Measurements from ENCODE around the gene NXPH4. TPM values are rescaled to one million over a fixed set of nuclear protein-coding genes. Genes with fewer than 3 reads are reported as not detected.
A peak's percentile ranks its signal among the peaks of the same experiment; 100 is the strongest.

Gene NXPH4
- total RNA-seq: 1 to 10 TPM in 1 of 2 donors, under 1 TPM in 1; 0.55 to 1.2 TPM
- polyA plus RNA-seq: under 1 TPM; 0.31 to 0.38 TPM
- long read RNA-seq, donor 1: 0 reads
- long read RNA-seq, donor 2, partial matches to known transcripts: 0 of 1 reads
- long read RNA-seq, donor 2, other reads (novel, unspliced or antisense): 1 of 1 reads

DNA sequence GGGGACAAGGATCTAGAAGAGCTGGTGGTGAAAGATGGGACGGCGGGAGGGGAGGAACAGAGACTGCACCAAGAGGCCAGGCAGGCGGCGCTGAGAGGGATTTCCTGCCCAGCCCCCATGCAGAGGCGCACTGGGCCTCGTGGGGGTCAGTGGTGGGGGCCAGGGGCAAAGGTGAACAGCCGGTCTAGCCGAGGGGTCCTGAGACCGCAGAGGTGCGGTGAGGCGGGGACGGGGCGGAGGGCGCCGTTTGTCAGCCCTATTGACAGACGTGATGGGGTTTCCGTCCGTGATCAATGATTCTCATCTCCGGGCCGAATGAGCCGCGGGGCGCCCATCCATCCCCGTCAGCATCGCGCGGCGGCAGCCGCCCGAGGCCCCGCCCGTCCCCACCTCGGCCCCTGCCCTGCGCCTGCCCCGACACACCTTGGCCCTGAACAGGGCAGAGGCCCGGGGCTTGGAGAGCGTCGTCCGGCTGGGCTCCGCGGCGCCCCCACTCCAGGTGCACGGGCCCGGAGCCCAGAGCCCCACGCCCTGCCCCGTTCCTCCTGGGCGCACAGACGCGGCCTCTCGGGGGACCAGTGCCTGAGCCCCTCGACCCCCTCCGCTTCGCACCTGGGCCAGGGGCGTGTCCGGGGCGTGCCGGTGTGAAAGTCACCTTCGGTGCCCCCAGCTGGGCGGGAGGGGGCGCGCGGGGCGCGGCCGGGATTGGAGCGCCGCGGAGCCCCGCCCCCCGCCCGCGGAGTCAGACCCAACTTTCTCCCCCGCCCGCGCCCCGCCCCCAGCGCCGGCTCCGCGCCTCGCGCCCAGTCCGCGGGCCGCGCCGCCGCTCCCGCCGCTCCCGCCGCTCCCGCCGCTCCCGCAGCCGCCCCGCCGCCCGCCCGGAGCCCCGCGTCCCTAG, at the start of gene NXPH4:
Gene NXPH4 (plus strand): TSS at position 781 of the 898 bp plus-strand sequence. CDS start 176 bp downstream, outside the sequence.
- Histone ChIP-seq H3K36me3 (ENCODE audit: control insufficient read depth in 1 of 2, insufficient read depth in 2 of 2, low read length in 1 of 2) (no peaks in the 10 kb centered on the region), H3K27me3 (ENCODE audit: control insufficient read depth in 1 of 2, insufficient read depth in 2 of 2, low read length in 1 of 2) (no peaks in the 10 kb centered on the region), H3K9me3 (ENCODE audit: control insufficient read depth, low read length) (no peaks in the 10 kb centered on the region), H3K4me1 (ENCODE audit: control insufficient read depth in 1 of 2, insufficient read depth in 2 of 2, low read length in 2 of 2) (no peaks in the 10 kb centered on the region), H3K4me3 (ENCODE audit: low read length in 2 of 2) (peak within 1 kb of the TSS; percentile 14 to 33), H3K27ac (ENCODE audit: low read depth in 1 of 2, low read length in 2 of 2) (no peak within 1 kb of the TSS)
- DNase-seq (peak; percentile 66 to 88), ATAC-seq (ENCODE audit: low FRiP score) (no peak)
- WGBS, 2 donors: 0 to 1% methylated on average over 64 to 102 of the region's 102 CpGs
- intact Hi-C loops (cut with DNase I): no loop called here

DNA sequence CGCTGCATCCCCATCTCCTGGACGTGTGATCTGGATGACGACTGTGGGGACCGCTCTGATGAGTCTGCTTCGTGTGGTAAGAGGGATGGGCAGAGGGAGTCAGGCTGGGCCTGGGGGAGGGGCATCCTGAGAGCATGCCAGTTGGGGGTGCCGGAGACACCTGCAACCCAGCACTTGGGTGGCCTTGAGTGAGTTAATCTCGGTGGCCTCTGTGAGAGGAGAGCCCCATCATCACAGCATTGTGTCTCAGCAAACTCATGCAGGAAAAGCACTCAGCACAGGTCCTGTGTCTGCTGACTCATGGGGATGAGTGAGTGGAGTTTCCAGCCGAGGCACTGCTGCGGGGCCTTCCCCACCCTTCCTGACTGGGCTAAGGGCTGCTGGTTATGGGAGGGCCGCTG, 49.6 kb upstream of the NXPH4 start:
- peaks cover 15 to 21% of the 10 kb centered on the region in 2 donors for H3K36me3 ChIP-seq (ENCODE audit: control insufficient read depth in 1 of 2, insufficient read depth in 2 of 2, low read length in 1 of 2)
- ATAC-seq (ENCODE audit: low FRiP score): no peak
- H3K4me1 ChIP-seq (ENCODE audit: control insufficient read depth in 1 of 2, insufficient read depth in 2 of 2, low read length in 2 of 2): no peaks in the 10 kb centered on the region
- H3K9me3 ChIP-seq (ENCODE audit: control insufficient read depth, low read length): no peaks in the 10 kb centered on the region
- intact Hi-C loops (cut with DNase I): no loop called here
- H3K27ac ChIP-seq (ENCODE audit: low read depth in 1 of 2, low read length in 2 of 2): no peak overlapping the region
- H3K4me3 ChIP-seq (ENCODE audit: low read length in 2 of 2): no peak overlapping the region
- 64 to 68% methylated on average over 10 of the region's 10 CpGs for WGBS, 2 donors
- no peaks in the 10 kb centered on the region for H3K27me3 ChIP-seq (ENCODE audit: control insufficient read depth in 1 of 2, insufficient read depth in 2 of 2, low read length in 1 of 2)
- DNase-seq: no peak

DNA sequence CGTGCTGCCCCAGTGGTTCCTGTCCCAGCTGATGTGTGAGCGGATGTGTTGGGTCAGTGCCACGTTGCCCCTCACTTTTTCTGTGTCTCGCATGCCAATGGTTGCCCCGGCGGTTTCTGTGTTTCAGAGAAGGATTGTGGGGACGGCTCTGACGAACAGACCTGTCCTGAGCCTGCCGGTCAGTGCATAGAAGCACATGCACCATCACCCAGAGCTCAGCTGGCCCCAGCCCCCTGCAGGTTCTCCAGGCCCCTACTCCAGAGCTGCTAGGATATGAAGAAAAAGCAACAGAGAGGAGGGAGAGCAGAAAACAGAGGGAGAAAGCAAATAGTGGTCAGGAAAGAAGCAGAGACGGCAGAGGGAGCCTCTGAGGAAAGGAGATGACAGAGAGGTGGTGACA, 48.5 kb upstream of the NXPH4 start:
- DNase-seq (no peak), ATAC-seq (ENCODE audit: low FRiP score) (no peak)
- peaks cover 6 to 17% of the 10 kb centered on the region in 2 donors for H3K36me3 ChIP-seq (ENCODE audit: control insufficient read depth in 1 of 2, insufficient read depth in 2 of 2, low read length in 1 of 2)
- H3K27me3 ChIP-seq (ENCODE audit: control insufficient read depth in 1 of 2, insufficient read depth in 2 of 2, low read length in 1 of 2): no peaks in the 10 kb centered on the region
- no peaks in the 10 kb centered on the region for H3K9me3 ChIP-seq (ENCODE audit: control insufficient read depth, low read length)
- 73 to 76% methylated on average over 10 of the region's 10 CpGs for WGBS, 2 donors
- H3K4me1 ChIP-seq (ENCODE audit: control insufficient read depth in 1 of 2, insufficient read depth in 2 of 2, low read length in 2 of 2): no peaks in the 10 kb centered on the region
- H3K27ac ChIP-seq (ENCODE audit: low read depth in 1 of 2, low read length in 2 of 2): no peak overlapping the region
- intact Hi-C loops (cut with DNase I): no loop called here
- no peak overlapping the region for H3K4me3 ChIP-seq (ENCODE audit: low read length in 2 of 2)

DNA sequence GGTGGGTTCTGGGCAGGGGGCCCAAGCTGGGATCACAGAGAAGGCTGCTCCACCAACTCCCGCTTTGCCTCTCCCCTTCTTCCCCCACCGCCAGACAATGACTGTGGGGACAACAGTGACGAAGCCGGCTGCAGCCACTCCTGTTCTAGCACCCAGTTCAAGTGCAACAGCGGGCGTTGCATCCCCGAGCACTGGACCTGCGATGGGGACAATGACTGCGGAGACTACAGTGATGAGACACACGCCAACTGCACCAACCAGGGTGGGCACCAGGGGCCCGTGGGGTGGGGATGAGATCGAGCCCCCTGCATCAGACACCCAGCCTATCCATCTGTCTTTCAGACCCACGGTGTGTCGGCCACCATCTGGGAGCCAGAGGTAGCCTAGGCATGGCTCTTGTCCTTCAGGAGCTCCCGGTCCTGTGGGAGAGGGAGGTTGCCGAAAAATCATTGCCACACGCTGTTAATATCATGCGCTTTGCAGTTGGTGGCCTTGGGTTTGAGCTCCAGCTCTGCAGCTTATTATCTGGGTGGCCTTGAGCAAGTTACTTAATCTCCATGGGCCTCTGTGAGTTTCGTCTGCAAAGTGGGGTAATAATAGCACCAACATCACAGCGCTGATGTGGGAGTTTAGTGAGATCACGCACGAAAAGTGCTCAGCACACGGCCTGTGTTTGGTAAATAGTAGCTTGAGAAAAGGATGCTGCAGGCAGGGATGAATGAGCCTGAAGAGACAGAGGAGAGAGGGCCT, 47.4 kb upstream of the NXPH4 start:
- no peak for ATAC-seq (ENCODE audit: low FRiP score)
- Histone ChIP-seq H3K4me3 (ENCODE audit: low read length in 2 of 2) (no peak overlapping the region), H3K27ac (ENCODE audit: low read depth in 1 of 2, low read length in 2 of 2) (no peak overlapping the region), H3K27me3 (ENCODE audit: control insufficient read depth in 1 of 2, insufficient read depth in 2 of 2, low read length in 1 of 2) (no peaks in the 10 kb centered on the region), H3K36me3 (ENCODE audit: control insufficient read depth in 1 of 2, insufficient read depth in 2 of 2, low read length in 1 of 2) (peaks cover 6 to 17% of the 10 kb centered on the region in 2 donors), H3K4me1 (ENCODE audit: control insufficient read depth in 1 of 2, insufficient read depth in 2 of 2, low read length in 2 of 2) (no peaks in the 10 kb centered on the region), H3K9me3 (ENCODE audit: control insufficient read depth, low read length) (no peaks in the 10 kb centered on the region)
- no peak for DNase-seq
- intact Hi-C loops (cut with DNase I): no loop called here
- 84 to 88% methylated on average over 23 of the region's 23 CpGs for WGBS, 2 donors

DNA sequence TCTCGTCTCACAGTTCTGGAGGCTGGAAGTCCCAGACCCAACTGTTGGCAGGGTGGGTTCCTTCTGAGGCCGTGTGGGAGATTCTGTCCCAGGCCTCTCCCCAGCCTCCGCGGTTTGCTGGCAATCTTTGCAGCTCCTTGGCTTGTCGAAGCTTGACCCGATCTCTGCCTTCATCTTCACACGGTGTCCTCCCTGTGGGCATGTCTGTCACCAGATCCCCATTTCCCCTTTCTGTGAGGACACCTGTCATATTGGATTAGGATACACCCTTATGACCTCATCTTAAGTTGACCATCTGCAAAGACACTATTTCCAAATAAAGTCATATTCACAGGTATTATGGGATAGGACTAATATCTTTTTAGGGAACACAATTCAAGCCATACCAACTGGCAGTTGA, 46.6 kb upstream of the NXPH4 start:
- intact Hi-C loops (cut with DNase I): no loop called here
- no peak overlapping the region for H3K27ac ChIP-seq (ENCODE audit: low read depth in 1 of 2, low read length in 2 of 2)
- ATAC-seq (ENCODE audit: low FRiP score) (no peak), DNase-seq (no peak)
- no peaks in the 10 kb centered on the region for H3K9me3 ChIP-seq (ENCODE audit: control insufficient read depth, low read length)
- H3K4me1 ChIP-seq (ENCODE audit: control insufficient read depth in 1 of 2, insufficient read depth in 2 of 2, low read length in 2 of 2): no peaks in the 10 kb centered on the region
- peaks cover 6 to 15% of the 10 kb centered on the region in 2 donors for H3K36me3 ChIP-seq (ENCODE audit: control insufficient read depth in 1 of 2, insufficient read depth in 2 of 2, low read length in 1 of 2)
- H3K27me3 ChIP-seq (ENCODE audit: control insufficient read depth in 1 of 2, insufficient read depth in 2 of 2, low read length in 1 of 2): no peaks in the 10 kb centered on the region
- no peak overlapping the region for H3K4me3 ChIP-seq (ENCODE audit: low read length in 2 of 2)
- 56 to 57% methylated on average over 7 of the region's 7 CpGs for WGBS, 2 donors

DNA sequence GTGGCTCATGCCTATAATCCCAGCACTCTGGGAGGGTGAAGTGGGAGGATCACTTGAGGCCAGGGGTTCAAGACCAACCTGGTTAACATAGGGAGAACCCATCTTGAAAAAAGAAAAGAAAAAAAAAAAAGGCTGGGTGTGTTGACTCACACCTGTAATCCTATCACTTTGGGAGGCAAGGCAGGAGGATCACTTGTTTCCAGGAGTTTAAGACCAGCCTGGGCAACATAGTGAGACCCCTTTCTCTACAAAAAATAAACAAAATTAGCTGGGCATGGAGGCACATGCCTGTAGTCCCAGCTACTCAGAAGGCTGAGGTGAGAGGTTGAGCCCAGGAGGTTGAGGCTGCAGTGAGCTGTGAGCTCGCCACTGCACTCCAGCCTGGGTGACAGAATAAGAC, 46.2 kb upstream of the NXPH4 start:
- no peak overlapping the region for H3K4me3 ChIP-seq (ENCODE audit: low read length in 2 of 2)
- H3K36me3 ChIP-seq (ENCODE audit: control insufficient read depth in 1 of 2, insufficient read depth in 2 of 2, low read length in 1 of 2): peaks cover 6 to 13% of the 10 kb centered on the region in 2 donors
- H3K27ac ChIP-seq (ENCODE audit: low read depth in 1 of 2, low read length in 2 of 2): no peak overlapping the region
- intact Hi-C loops (cut with DNase I): no loop called here
- no peaks in the 10 kb centered on the region for H3K4me1 ChIP-seq (ENCODE audit: control insufficient read depth in 1 of 2, insufficient read depth in 2 of 2, low read length in 2 of 2)
- DNase-seq (no peak), ATAC-seq (ENCODE audit: low FRiP score) (no peak)
- 76 to 88% methylated on average over 1 of the region's 1 CpG for WGBS, 2 donors
- no peaks in the 10 kb centered on the region for H3K9me3 ChIP-seq (ENCODE audit: control insufficient read depth, low read length)
- no peaks in the 10 kb centered on the region for H3K27me3 ChIP-seq (ENCODE audit: control insufficient read depth in 1 of 2, insufficient read depth in 2 of 2, low read length in 1 of 2)

DNA sequence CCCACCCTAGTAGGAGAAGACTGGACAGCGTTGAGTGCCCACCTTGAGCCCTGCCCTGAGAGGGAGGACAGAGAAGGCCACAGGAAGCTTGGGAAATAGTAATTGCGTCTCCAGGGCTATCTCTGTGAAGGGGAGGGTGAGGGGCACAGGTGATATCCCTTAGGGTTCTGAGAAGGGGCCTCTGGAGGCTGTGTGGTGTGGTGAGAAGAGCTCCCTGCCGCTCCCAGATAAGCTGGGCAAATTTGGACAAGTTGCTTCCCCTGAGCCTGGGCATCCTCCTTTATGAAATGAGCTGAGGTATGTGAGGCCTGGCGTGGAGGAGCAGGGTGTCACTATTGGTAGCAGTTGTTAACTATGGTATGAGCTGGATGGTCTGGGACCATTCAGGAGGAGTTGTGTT, 45.7 kb upstream of the NXPH4 start:
- H3K36me3 ChIP-seq (ENCODE audit: control insufficient read depth in 1 of 2, insufficient read depth in 2 of 2, low read length in 1 of 2): peaks cover 6 to 12% of the 10 kb centered on the region in 2 donors
- 84 to 86% methylated on average over 4 of the region's 4 CpGs for WGBS, 2 donors

DNA sequence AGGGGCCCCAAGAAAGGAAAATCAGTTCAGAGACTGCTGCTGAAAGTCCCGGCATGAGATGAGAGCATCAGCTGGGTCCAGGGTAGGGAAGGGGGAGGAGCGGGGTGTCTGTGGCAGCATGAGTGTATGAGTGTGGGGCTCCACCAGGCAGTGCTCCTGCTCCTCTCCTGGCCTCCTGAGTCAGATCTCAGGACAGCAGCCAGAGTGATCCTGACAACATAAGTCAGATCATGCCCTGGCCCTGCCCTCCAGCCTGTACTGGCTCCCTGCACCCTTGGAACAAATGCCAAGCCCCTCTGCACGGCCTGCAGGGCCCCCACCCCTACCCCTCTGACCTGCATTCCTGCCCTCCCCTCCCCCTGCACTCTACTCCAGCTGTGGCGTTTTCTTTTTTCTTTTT, 44.9 kb upstream of the NXPH4 start:
- H3K4me3 ChIP-seq (ENCODE audit: low read length in 2 of 2): no peak overlapping the region
- H3K9me3 ChIP-seq (ENCODE audit: control insufficient read depth, low read length): no peaks in the 10 kb centered on the region
- H3K36me3 ChIP-seq (ENCODE audit: control insufficient read depth in 1 of 2, insufficient read depth in 2 of 2, low read length in 1 of 2): peaks cover 2 to 12% of the 10 kb centered on the region in 2 donors
- no peaks in the 10 kb centered on the region for H3K27me3 ChIP-seq (ENCODE audit: control insufficient read depth in 1 of 2, insufficient read depth in 2 of 2, low read length in 1 of 2)
- DNase-seq (no peak), ATAC-seq (ENCODE audit: low FRiP score) (peak; percentile 19)
- intact Hi-C loops (cut with DNase I): no loop called here
- WGBS, 2 donors: 39 to 41% methylated on average over 4 of the region's 4 CpGs
- no peaks in the 10 kb centered on the region for H3K4me1 ChIP-seq (ENCODE audit: control insufficient read depth in 1 of 2, insufficient read depth in 2 of 2, low read length in 2 of 2)
- H3K27ac ChIP-seq (ENCODE audit: low read depth in 1 of 2, low read length in 2 of 2): no peak overlapping the region

More for the DNA sequence above, 45.7 kb upstream of the NXPH4 start:
- H3K4me3 ChIP-seq (ENCODE audit: low read length in 2 of 2): no peak overlapping the region
- intact Hi-C loops (cut with DNase I): no loop called here
- H3K27me3 ChIP-seq (ENCODE audit: control insufficient read depth in 1 of 2, insufficient read depth in 2 of 2, low read length in 1 of 2): no peaks in the 10 kb centered on the region
- DNase-seq: no peak
- H3K4me1 ChIP-seq (ENCODE audit: control insufficient read depth in 1 of 2, insufficient read depth in 2 of 2, low read length in 2 of 2): no peaks in the 10 kb centered on the region
- no peak for ATAC-seq (ENCODE audit: low FRiP score)
- H3K27ac ChIP-seq (ENCODE audit: low read depth in 1 of 2, low read length in 2 of 2): no peak overlapping the region
- no peaks in the 10 kb centered on the region for H3K9me3 ChIP-seq (ENCODE audit: control insufficient read depth, low read length)

Measured in aorta (tissue), 5 donors.